ENCODE results near the gene UCMA. TPM values are rescaled to one million over a fixed set of nuclear protein-coding genes. Genes with fewer than 3 reads are reported as not detected.

UCMA gene
- total RNA-seq, 1 experiment from 2014 or later: not detected

GRCh38 chr10:13184730-13185514 lies 49.3 kb downstream of the UCMA start:
- Histone ChIP-seq H3K4me3 (ENCODE audit: low read length) (no peak overlapping the region), H3K27me3 (ENCODE audit: low read length) (no peaks in the 10 kb centered on the region), H3K79me2 (ENCODE audit: low read length) (no peaks in the 10 kb centered on the region), H4K20me1 (ENCODE audit: low read length) (no peaks in the 10 kb centered on the region), H3K4me1 (ENCODE audit: insufficient read depth, low read length) (no peaks in the 10 kb centered on the region), H3F3A (ENCODE audit: low read length, unreplicated experiment) (no peaks in the 10 kb centered on the region), H3K4me2 (ENCODE audit: low read length) (no peak overlapping the region), H3K27ac (ENCODE audit: low read length) (no peak overlapping the region), H3K9me3 (ENCODE audit: low read length) (no peaks in the 10 kb centered on the region), H2AFZ (ENCODE audit: low read length) (no peak overlapping the region), H3K9ac (ENCODE audit: low read length) (no peak overlapping the region), H3K9me2 (replicated peaks; ENCODE audit: low read length) (no peaks in the 10 kb centered on the region), H3K36me3 (ENCODE audit: low read depth, low read length) (no peaks in the 10 kb centered on the region; the same call in 1 of the 2 replicates)
- ATAC-seq (no peak), DNase-seq (no peak)
- ChIA-PET CTCF (no interaction called here), POLR2A (ENCODE audit: unreplicated experiment) (no interaction called here)
- TF ChIP-seq EZH2phosphoT487 (IDR thresholded peaks at IDR 0.05; ENCODE audit: borderline replicate concordance, low read length) (no peak), EZH2 (IDR thresholded peaks at IDR 0.05; ENCODE audit: low read length, unreplicated experiment) (no peak), CTCF (conservative IDR thresholded peaks at IDR 0.05; ENCODE audit: low read depth, low read length) (no peak)
- intact Hi-C loops (cut with micrococcal nuclease): no loop called here
- no TSS peak for BruUV-seq (replicated peaks)

- H3K9me3 ChIP-seq (ENCODE audit: low read length): no peaks in the 10 kb centered on the region
- no peaks in the 10 kb centered on the region for H3K4me1 ChIP-seq (ENCODE audit: insufficient read depth, low read length)
- TF ChIP-seq EZH2phosphoT487 (IDR thresholded peaks at IDR 0.05; ENCODE audit: borderline replicate concordance, low read length) (no peak), CTCF (conservative IDR thresholded peaks at IDR 0.05; ENCODE audit: low read depth, low read length) (no peak), EZH2 (IDR thresholded peaks at IDR 0.05; ENCODE audit: low read length, unreplicated experiment) (no peak)
- H3K9me2 ChIP-seq (replicated peaks; ENCODE audit: low read length): no peaks in the 10 kb centered on the region
- H2AFZ ChIP-seq (ENCODE audit: low read length): no peak overlapping the region
- no peaks in the 10 kb centered on the region for H3K27me3 ChIP-seq (ENCODE audit: low read length)
- no peak overlapping the region for H3K4me2 ChIP-seq (ENCODE audit: low read length)
- DNase-seq (no peak), ATAC-seq (no peak)
- H3K4me3 ChIP-seq (ENCODE audit: low read length): no peak overlapping the region
- no TSS peak for BruUV-seq (replicated peaks)
- H3K27ac ChIP-seq (ENCODE audit: low read length): no peak overlapping the region
- ChIA-PET CTCF (no interaction called here), POLR2A (ENCODE audit: unreplicated experiment) (no interaction called here)
- H3K9ac ChIP-seq (ENCODE audit: low read length): no peak overlapping the region
- no peaks in the 10 kb centered on the region for H3F3A ChIP-seq (ENCODE audit: low read length, unreplicated experiment)
- intact Hi-C loops (cut with micrococcal nuclease): no loop called here
- H3K36me3 ChIP-seq (ENCODE audit: low read depth, low read length): no peaks in the 10 kb centered on the region; the same call in 1 of the 2 replicates
- no peaks in the 10 kb centered on the region for H4K20me1 ChIP-seq (ENCODE audit: low read length)
- no peaks in the 10 kb centered on the region for H3K79me2 ChIP-seq (ENCODE audit: low read length)
Measured at GRCh38 chr10:13184276-13184675, 49.9 kb downstream of the UCMA start.

- no peak overlapping the region for H2AFZ ChIP-seq (ENCODE audit: low read length)
- H3K4me2 ChIP-seq (ENCODE audit: low read length): no peak overlapping the region
- H3K4me3 ChIP-seq (ENCODE audit: low read length): no peak overlapping the region
- H3K9me3 ChIP-seq (ENCODE audit: low read length): no peaks in the 10 kb centered on the region
- TF ChIP-seq EZH2phosphoT487 (IDR thresholded peaks at IDR 0.05; ENCODE audit: borderline replicate concordance, low read length): no peak
- no peak for TF ChIP-seq EZH2 (IDR thresholded peaks at IDR 0.05; ENCODE audit: low read length, unreplicated experiment)
- no peak for TF ChIP-seq CTCF (conservative IDR thresholded peaks at IDR 0.05; ENCODE audit: low read depth, low read length)
- POLR2A ChIA-PET (ENCODE audit: unreplicated experiment): no interaction called here
- no peaks in the 10 kb centered on the region for H3K27me3 ChIP-seq (ENCODE audit: low read length)
- no peaks in the 10 kb centered on the region for H3K79me2 ChIP-seq (ENCODE audit: low read length)
- ATAC-seq (no peak), DNase-seq (no peak)
- no peak overlapping the region for H3K27ac ChIP-seq (ENCODE audit: low read length)
- no peaks in the 10 kb centered on the region for H4K20me1 ChIP-seq (ENCODE audit: low read length)
- intact Hi-C loops (cut with micrococcal nuclease): no loop called here
- H3K9ac ChIP-seq (ENCODE audit: low read length): no peak overlapping the region
- no peaks in the 10 kb centered on the region for H3K9me2 ChIP-seq (replicated peaks; ENCODE audit: low read length)
- H3F3A ChIP-seq (ENCODE audit: low read length, unreplicated experiment): no peaks in the 10 kb centered on the region
- no TSS peak for BruUV-seq (replicated peaks)
- no peaks in the 10 kb centered on the region for H3K4me1 ChIP-seq (ENCODE audit: insufficient read depth, low read length)
- H3K36me3 ChIP-seq (ENCODE audit: low read depth, low read length): no peaks in the 10 kb centered on the region; the same call in 1 of the 2 replicates
- CTCF ChIA-PET: no interaction called here
Measured at GRCh38 chr10:13183625-13184024, 50.5 kb downstream of the UCMA start.

All from PC-3 (cell line).